GM12875 (cell line): ENCODE data around the gene MAPK8IP1.

ENCODE experiments used
- H3K4me3 ChIP-seq: one replicate; pipeline ENCODE4 v1.5.1; 2011; ENCODE audit warnings: low read depth, low read length, control low read depth
- TF ChIP-seq, protein P1 (sequence below): IDR thresholded peaks from 2 replicates; pipeline ENCODE4 v1.5.1; 2011; ENCODE audit warnings: low read depth, mild to moderate bottlenecking, control low read depth, inconsistent platforms, low read length, moderate library complexity, borderline replicate concordance; ENCODE audit not compliant: insufficient read depth

MAPK8IP1 gene

DNA sequence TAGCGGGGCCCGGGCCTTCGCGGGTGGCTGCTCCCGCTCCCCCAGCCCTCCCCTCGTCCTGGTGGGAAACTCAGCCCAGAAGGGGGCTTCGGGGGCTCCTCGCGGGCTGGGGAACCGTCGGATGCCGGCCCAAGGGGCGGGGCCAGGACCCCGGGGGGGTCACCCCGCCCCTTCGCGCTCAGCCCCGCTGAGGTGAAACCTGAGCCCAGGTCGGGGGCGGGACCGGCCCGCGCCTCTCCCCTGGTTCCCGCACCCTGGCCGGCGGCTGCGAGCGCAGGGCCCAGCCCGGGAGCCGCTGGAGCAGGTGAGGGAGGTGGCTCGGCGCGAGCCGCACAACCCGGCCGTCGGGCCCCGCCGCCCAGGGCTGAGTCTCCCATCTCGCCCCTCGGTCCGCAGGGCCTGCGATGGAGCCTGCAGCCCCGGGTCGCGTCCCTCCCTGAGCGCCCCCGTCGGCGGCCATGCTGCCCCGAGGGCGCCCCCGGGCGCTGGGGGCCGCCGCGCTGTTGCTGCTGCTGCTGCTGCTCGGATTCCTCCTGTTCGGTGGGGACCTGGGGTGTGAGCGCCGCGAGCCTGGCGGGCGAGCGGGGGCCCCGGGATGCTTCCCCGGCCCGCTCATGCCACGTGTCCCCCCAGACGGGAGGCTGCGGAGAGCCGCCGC lies 37.1 kb downstream of the MAPK8IP1 start, which contains the start of gene LARGE2:
LARGE2 (plus strand) TSS at position 232 of the 658 bp plus-strand sequence; CDS start at position 459, 227 bp downstream.
- TF ChIP-seq, protein P1, sequence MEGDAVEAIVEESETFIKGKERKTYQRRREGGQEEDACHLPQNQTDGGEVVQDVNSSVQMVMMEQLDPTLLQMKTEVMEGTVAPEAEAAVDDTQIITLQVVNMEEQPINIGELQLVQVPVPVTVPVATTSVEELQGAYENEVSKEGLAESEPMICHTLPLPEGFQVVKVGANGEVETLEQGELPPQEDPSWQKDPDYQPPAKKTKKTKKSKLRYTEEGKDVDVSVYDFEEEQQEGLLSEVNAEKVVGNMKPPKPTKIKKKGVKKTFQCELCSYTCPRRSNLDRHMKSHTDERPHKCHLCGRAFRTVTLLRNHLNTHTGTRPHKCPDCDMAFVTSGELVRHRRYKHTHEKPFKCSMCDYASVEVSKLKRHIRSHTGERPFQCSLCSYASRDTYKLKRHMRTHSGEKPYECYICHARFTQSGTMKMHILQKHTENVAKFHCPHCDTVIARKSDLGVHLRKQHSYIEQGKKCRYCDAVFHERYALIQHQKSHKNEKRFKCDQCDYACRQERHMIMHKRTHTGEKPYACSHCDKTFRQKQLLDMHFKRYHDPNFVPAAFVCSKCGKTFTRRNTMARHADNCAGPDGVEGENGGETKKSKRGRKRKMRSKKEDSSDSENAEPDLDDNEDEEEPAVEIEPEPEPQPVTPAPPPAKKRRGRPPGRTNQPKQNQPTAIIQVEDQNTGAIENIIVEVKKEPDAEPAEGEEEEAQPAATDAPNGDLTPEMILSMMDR, result no peak
- H3K4me3 ChIP-seq, result no peak within 1 kb of the TSS

DNA sequence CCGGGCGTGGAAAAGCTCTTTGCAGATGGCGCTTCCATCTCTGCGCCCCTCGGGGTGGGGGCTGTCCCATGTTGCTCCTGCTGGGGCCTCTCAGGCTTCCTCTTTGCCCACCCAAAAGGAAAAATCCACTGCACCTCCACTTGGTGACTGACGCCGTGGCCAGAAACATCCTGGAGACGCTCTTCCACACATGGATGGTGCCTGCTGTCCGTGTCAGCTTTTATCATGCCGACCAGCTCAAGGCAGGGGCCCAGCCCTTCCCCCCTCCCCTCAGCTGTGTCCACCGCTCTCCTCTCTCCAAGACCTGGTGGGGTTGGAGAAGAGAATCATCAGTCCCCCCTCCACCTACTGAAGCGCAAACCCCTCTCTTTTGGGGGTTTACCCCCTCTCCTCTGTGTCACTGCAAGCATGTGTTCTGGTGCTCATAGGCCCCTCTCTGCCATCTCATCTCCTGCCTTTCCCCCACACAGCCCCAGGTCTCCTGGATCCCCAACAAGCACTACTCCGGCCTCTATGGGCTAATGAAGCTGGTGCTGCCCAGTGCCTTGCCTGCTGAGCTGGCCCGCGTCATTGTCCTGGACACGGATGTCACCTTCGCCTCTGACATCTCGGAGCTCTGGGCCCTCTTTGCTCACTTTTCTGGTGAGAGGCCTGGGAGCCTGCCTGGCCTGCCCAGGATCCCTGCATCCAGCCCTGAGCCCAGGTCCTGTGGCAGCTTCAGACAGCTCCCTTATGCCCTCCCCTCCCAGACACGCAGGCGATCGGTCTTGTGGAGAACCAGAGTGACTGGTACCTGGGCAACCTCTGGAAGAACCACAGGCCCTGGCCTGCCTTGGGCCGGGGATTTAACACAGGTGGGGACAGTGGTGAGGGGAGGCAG lies 38.8 kb downstream of the MAPK8IP1 start:
- H3K4me3 ChIP-seq, result no peak overlapping the region
- TF ChIP-seq, protein P1, result no peak

DNA sequence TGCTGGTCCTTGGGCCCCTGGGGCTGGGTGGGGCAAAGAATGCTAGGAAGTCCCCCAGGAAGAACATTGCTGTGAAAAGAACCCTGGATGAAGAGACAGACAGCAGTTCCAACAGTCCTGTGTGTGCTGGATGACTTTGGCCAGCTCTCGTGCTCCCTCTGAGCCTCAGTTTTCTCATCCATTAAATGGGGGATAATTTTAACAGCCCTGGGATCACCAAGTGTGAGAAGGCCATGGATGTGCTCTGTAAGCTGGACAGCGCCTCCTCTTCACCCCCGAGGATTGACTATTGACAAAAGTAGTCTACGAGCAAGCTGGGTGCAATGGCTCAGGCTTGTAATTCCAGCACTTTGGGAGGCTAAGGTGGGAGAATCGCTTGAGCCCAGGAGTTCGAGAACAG lies 39.5 kb downstream of the MAPK8IP1 start:
- no peak overlapping the region for H3K4me3 ChIP-seq
- TF ChIP-seq, protein P1, result no peak

DNA sequence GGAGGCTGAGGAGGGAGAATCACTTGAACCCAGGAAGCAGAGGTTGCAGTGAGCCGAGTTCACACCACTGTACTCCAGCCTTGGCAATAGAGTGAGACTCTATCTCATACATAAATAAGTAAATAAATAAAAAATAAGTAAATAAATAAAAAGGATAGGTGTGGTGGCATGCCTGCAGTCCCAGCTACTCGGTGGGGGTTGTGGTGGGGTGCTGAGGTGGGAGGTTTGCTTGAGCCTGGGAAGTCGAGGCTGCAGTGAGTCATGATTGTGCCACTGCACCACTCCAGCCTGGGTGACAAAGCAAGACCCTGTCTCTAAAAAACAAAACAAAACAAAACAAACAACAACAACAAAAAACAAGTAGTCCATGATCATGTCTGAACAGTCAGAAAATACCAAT lies 40.1 kb downstream of the MAPK8IP1 start:
- H3K4me3 ChIP-seq, result no peak overlapping the region
- TF ChIP-seq, protein P1, result no peak

DNA sequence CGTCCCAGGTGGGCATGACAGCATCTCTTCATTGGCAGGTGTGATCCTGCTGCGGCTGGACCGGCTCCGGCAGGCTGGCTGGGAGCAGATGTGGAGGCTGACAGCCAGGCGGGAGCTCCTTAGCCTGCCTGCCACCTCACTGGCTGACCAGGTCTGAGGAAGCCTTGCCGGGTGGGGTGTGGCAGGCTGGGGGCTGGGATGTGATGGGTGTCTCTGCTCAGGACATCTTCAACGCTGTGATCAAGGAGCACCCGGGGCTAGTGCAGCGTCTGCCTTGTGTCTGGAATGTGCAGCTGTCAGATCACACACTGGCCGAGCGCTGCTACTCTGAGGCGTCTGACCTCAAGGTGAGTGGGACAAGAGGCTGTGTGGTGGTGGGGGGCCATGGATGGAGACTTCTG lies 40.5 kb downstream of the MAPK8IP1 start:
- TF ChIP-seq, protein P1, result no peak
- no peak overlapping the region for H3K4me3 ChIP-seq

DNA sequence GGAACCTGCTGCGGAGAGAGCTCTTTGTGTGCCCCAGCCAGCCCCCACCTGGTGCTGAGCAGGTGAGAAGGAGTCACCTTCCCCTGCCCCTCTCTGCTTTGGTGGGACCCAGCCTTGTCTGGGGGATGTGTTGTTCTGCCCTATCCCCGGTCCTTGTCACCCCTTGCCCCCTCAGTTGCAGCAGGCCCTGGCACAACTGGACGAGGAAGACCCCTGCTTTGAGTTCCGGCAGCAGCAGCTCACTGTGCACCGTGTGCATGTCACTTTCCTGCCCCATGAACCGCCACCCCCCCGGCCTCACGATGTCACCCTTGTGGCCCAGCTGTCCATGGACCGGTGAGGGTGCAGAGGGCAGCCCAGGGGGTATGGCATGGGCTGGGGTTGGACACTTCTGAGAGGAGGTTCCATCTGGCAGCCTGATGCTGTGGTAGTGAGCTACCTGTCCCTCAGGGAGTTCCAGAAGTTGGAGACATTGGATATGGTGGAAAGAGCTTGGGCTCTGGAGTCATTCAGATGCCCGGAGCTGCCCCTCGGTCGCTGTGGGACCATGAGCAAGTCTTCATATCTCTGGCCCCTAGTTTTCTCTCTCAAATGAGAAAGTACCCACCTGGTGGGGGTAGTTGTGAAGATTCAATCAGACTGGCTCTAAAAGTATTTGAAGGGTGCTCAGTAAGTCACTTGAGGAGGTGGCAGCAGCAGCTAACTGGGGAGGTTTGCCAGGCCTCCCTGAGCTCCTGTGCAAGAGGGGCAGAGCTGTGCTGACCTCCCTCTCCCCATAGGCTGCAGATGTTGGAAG lies 41.3 kb downstream of the MAPK8IP1 start:
- TF ChIP-seq, protein P1, result no peak
- H3K4me3 ChIP-seq, result no peak overlapping the region
